ENCODE results near the gene NRAP. TPM values are rescaled to one million over a fixed set of nuclear protein-coding genes. Genes with fewer than 3 reads are reported as not detected.

Gene NRAP
- total RNA-seq, 1 donor from 2014 or later: not detected

DNA sequence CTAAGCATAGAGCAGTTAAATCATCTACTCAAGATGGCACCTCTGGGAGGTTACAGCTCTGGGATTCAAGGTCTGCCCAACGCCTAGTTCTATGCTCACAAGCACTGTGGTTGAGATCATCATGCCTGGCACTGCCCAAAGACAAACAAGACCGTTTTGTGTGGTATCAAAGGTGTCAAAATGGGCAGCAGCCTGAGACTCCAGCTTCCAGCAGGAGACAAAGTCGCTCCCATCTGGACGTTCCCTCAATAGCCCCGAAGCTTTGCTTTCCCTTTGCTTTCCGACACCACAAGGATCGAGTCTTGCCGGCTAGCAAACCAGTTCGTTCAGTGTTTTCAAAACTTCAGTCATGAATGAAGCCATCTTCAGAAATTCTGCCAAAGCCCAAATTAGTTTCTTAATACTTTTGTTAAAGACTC is 105.9 kb downstream of the NRAP start:
- Mint-ChIP-seq H3K4me3 (ENCODE audit: unreplicated experiment) (no peak overlapping the region), H3K36me3 (ENCODE audit: low read depth) (no peaks in the 10 kb centered on the region), H3K9me3 (ENCODE audit: low read depth) (no peaks in the 10 kb centered on the region), H3K27me3 (ENCODE audit: low read depth) (peaks cover 26% of the 10 kb centered on the region), H3K27ac (ENCODE audit: unreplicated experiment) (no peak overlapping the region), H3K4me1 (ENCODE audit: low read depth) (peaks cover 2% of the 10 kb centered on the region)
- TF ChIP-seq, protein P1, sequence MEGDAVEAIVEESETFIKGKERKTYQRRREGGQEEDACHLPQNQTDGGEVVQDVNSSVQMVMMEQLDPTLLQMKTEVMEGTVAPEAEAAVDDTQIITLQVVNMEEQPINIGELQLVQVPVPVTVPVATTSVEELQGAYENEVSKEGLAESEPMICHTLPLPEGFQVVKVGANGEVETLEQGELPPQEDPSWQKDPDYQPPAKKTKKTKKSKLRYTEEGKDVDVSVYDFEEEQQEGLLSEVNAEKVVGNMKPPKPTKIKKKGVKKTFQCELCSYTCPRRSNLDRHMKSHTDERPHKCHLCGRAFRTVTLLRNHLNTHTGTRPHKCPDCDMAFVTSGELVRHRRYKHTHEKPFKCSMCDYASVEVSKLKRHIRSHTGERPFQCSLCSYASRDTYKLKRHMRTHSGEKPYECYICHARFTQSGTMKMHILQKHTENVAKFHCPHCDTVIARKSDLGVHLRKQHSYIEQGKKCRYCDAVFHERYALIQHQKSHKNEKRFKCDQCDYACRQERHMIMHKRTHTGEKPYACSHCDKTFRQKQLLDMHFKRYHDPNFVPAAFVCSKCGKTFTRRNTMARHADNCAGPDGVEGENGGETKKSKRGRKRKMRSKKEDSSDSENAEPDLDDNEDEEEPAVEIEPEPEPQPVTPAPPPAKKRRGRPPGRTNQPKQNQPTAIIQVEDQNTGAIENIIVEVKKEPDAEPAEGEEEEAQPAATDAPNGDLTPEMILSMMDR (IDR thresholded peaks at IDR 0.05): no peak
- no peak for DNase-seq (ENCODE audit: low spot score)

- Mint-ChIP-seq H3K4me3 (ENCODE audit: unreplicated experiment) (no peak overlapping the region), H3K9me3 (ENCODE audit: low read depth) (no peaks in the 10 kb centered on the region), H3K36me3 (ENCODE audit: low read depth) (no peaks in the 10 kb centered on the region), H3K27ac (ENCODE audit: unreplicated experiment) (no peak overlapping the region), H3K27me3 (ENCODE audit: low read depth) (peaks cover 26% of the 10 kb centered on the region), H3K4me1 (ENCODE audit: low read depth) (peaks cover 2% of the 10 kb centered on the region)
- DNase-seq (ENCODE audit: low spot score): no peak
- TF ChIP-seq, protein P1 (IDR thresholded peaks at IDR 0.05): no peak
Measured at GRCh38 chr10:113557424-113557862, 106.4 kb downstream of the NRAP start.

DNA sequence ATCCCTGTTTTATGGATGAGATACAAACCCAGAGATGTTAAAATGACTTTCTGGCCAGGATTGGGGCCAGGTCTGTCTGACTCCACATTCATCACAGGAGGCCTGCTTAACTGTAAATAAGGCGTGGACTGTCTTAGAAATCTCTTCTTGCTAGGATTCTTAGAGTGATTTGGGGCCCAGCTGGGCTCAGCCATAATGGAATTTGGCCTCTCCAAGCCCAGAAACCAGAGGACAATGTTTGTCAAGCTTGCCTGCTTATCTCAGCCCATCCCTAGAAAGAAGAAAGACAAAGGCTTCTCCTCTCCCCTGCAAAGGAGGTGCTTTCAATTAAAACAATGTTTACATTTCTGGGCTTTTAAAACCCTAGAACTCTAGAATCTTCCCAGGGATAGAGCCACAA is 108.1 kb downstream of the NRAP start:
- peaks cover under 1% of the 10 kb centered on the region for H3K36me3 Mint-ChIP-seq (ENCODE audit: low read depth)
- TF ChIP-seq, protein P1 (IDR thresholded peaks at IDR 0.05): no peak
- no peak overlapping the region for H3K27ac Mint-ChIP-seq (ENCODE audit: unreplicated experiment)
- H3K4me3 Mint-ChIP-seq (ENCODE audit: unreplicated experiment): no peak overlapping the region
- DNase-seq (ENCODE audit: low spot score): no peak
- H3K9me3 Mint-ChIP-seq (ENCODE audit: low read depth): no peaks in the 10 kb centered on the region
- peaks cover 25% of the 10 kb centered on the region for H3K27me3 Mint-ChIP-seq (ENCODE audit: low read depth)
- H3K4me1 Mint-ChIP-seq (ENCODE audit: low read depth): peaks cover 4% of the 10 kb centered on the region

- TF ChIP-seq, protein P1 (IDR thresholded peaks at IDR 0.05): no peak
- peaks cover 9% of the 10 kb centered on the region for H3K4me1 Mint-ChIP-seq (ENCODE audit: low read depth)
- no peaks in the 10 kb centered on the region for H3K9me3 Mint-ChIP-seq (ENCODE audit: low read depth)
- H3K36me3 Mint-ChIP-seq (ENCODE audit: low read depth): peaks cover 2% of the 10 kb centered on the region
- peaks cover 22% of the 10 kb centered on the region for H3K27me3 Mint-ChIP-seq (ENCODE audit: low read depth)
- no peak overlapping the region for H3K4me3 Mint-ChIP-seq (ENCODE audit: unreplicated experiment)
- DNase-seq (ENCODE audit: low spot score): no peak
- H3K27ac Mint-ChIP-seq (ENCODE audit: unreplicated experiment): no peak overlapping the region
Measured at GRCh38 chr10:113555245-113555644, 108.6 kb downstream of the NRAP start.

DNA sequence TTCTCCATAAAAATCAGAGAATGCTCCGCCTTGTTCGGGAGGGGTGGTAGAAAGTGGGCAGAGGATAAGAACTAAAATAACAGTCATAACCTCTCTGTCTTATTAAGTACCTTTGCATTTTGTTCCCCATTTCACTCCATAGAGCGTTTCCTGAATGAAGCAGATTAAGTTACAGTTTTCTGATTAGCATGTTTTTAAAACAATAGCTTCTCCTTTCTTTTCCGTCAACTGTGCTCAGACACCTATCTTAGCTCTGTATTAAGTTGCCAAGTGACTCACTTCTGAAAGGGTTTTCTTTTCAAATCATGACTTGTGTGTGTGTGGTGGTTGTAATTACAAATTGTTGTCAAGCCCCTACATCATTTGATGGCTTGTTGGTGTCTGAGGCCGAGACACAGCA is 109.6 kb downstream of the NRAP start:
- peaks cover 19% of the 10 kb centered on the region for H3K27me3 Mint-ChIP-seq (ENCODE audit: low read depth)
- no peak for DNase-seq (ENCODE audit: low spot score)
- peaks cover 10% of the 10 kb centered on the region for H3K4me1 Mint-ChIP-seq (ENCODE audit: low read depth)
- no peak overlapping the region for H3K27ac Mint-ChIP-seq (ENCODE audit: unreplicated experiment)
- H3K36me3 Mint-ChIP-seq (ENCODE audit: low read depth): peaks cover 2% of the 10 kb centered on the region
- TF ChIP-seq, protein P1 (IDR thresholded peaks at IDR 0.05): no peak
- no peak overlapping the region for H3K4me3 Mint-ChIP-seq (ENCODE audit: unreplicated experiment)
- H3K9me3 Mint-ChIP-seq (ENCODE audit: low read depth): no peaks in the 10 kb centered on the region
